Dedifferentiated amniotic fluid mesenchymal stem cell (primary cell): Measurements from ENCODE around the gene WDR90.

Experiments used
- DNase-seq: peaks from one replicate; pipeline ENCODE4 v3.0.0-alpha.2; 2016; ENCODE audit errors: extremely low spot score

The WDR90 gene

DNA sequence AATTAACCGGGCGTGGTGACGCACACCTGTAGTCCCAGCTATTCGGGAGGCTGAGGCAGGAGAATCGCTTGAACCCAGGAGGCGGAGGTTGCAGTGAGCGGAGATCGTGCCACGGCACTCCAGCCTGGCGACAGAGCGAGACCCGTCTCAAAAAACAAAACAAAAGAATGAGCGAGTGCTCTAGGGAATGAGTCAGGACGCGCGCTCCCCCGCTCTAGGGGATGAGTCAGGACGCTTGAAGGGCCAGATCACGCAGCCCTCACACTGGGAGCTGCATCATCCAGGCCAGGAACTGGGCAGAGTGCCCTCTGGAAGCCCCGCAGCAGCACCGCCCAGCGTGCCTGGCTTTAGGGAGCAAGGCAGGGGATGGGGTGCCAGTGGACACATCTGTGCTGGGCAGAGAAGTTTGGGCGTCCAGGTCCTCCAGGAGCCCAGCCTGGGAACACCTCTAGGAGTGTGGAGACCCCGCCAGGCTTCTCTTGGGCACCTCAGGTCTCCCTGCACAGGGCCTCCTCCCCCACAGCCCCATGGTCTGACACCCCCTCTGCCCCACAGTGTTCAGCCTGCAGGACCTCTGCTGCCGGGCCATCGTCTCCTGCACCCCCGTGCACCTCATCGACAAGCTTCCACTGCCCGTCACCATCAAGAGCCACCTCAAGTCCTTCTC is 22.2 kb upstream of the WDR90 start:
- peak; percentile 95 for DNase-seq

GRCh38 chr16:627454-628239 is 21.5 kb upstream of the WDR90 start:
- DNase-seq = no peak

DNA sequence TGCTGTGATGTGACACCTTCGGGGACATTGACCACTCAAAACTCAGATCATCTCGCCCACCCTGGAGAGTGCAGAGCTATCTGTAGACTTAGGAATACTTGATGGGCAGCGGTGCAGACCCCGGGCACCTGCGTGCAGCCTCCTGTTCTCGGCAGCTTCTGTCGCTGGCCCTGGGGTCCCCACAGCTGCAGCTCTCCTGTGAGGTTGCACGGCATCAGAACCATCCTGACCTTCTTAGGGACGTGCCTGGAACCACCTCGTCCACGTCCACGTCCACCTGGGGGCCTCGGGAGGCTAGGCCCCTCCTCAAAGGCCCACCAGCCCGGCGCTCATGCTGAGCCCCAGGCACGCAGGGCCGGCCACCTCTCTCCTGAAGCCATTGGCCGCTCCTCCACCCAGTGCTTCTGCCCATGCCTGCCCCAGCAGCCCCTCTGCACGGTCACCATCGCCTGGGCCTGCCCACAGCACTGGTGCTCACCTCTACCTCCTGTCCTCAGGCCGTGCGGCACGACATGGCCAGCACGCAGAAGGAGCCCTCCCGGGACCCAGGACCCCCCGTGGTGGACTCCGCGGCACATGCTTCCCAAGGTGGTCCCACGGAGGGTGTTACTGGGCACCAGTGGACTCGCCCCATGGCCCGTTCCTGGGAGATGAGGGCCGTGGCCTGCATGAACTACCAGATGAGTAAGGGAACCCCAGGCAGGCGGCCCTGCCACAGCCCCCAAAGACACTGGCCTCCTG is 20.7 kb upstream of the WDR90 start:
- DNase-seq = no peak

DNA sequence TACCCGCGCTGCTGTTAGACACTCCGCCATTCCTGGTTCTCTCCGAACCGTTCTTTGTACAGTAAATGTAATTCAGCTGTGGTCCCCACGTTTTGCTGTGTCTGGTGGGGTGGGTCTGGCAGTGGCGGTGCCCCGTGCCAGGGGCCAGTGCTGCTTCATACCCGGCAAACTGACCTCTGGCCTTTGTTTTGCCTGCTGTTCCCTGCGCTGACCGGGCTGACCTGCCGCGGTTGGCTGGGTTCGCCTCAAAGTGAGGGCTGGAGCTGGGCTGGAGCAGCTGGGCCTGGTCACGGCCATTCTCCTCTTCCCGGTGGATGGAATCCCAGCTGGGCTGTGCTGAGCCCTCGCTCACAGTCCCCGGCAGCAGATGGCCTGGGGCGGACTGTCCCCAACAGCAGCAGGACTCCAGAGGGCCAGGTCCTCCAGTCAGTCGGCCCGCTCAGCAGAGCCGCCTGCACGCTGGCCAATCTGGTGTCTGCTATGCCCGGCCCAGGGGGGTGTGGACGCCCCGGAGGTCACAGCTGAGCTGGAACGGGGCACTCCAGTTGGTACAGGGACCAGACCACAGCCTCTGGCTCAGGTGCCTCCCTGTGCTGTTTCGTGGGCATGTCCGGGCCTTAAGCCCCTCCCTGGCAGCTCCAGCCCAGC is 19.9 kb upstream of the WDR90 start:
- no peak for DNase-seq

GRCh38 chr16:629833-630248 is 19.3 kb upstream of the WDR90 start:
- DNase-seq = no peak

GRCh38 chr16:630249-630814 is 18.8 kb upstream of the WDR90 start:
- no peak for DNase-seq

DNA sequence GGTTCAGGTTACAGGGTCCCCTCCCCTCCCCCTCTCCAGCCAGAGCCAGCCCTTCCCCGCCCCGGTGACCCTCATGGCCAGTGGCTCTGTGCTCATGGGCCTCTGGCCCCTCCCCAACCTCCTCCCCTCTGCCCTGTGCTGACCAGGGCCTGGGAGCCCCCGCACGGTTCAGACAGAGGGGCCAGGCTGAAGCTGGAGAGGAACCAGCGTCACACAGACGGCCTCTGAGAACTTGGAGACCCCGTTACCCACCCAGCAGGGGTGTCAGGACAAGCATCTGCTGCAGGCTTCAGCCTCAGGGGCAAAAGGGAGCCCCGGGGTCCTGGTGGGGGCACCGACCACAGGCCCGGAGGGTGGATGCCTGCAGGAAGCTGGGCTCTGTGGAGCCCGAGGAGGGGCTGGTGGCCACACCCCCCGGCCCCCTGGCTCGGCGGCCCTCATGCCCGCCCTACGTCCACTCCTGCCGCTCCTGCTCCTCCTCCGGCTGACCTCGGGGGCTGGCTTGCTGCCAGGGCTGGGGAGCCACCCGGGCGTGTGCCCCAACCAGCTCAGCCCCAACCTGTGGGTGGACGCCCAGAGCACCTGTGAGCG is 18.3 kb upstream of the WDR90 start, which contains the start of gene WFIKKN1:
WFIKKN1 (plus strand) TSS at position 171 of the 591 bp plus-strand sequence; CDS start at position 440, 269 bp downstream.
- DNase-seq = no peak

GRCh38 chr16:631808-632358 is 17.3 kb upstream of the WDR90 start:
- no peak for DNase-seq

- no peak for DNase-seq
Observed at GRCh38 chr16:632486-633335, 16.5 kb upstream of the WDR90 start.

DNA sequence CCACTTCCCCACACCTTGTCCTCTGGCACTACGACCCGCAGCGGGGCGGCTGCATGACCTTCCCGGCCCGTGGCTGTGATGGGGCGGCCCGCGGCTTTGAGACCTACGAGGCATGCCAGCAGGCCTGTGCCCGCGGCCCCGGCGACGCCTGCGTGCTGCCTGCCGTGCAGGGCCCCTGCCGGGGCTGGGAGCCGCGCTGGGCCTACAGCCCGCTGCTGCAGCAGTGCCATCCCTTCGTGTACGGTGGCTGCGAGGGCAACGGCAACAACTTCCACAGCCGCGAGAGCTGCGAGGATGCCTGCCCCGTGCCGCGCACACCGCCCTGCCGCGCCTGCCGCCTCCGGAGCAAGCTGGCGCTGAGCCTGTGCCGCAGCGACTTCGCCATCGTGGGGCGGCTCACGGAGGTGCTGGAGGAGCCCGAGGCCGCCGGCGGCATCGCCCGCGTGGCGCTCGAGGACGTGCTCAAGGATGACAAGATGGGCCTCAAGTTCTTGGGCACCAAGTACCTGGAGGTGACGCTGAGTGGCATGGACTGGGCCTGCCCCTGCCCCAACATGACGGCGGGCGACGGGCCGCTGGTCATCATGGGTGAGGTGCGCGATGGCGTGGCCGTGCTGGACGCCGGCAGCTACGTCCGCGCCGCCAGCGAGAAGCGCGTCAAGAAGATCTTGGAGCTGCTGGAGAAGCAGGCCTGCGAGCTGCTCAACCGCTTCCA is 15.7 kb upstream of the WDR90 start:
- DNase-seq = no peak

- DNase-seq = no peak
Observed at GRCh38 chr16:634051-634670, 15.0 kb upstream of the WDR90 start.

- DNase-seq = no peak
Observed at GRCh38 chr16:634996-635395, 14.2 kb upstream of the WDR90 start.

DNA sequence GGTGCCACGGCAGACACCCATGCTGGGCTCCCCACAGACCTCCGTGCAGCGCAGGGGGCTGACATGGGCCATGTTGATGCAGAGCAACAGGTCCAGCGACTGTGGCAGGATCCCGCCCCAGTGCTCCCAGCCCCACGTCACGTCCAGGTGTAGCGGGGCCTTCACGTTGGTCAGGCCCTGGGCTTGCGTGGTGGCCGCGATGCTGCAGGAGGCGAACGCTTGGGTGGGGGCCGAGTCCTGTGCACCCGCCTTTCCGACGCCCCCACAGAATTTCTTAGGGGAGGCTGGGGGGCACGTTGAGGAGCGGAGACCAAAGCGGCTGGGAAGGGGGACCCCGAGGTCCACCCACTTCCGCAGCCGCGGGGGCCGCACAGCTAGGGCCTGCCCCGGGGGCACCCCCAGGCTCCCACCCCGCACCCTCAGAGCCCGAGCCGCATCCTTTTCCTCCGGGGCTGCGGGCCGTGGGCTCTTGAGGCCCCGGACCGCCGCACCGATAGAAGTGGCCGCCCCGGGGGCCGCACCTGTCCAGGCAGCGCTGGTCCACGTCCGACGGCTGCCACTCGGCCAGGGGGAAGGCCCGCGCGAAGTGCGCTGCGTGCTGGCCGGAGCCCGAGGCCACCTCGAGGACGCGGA is 13.5 kb upstream of the WDR90 start:
- no peak for DNase-seq

- peak; percentile 93 for DNase-seq
Observed at GRCh38 chr16:636206-637080, 12.7 kb upstream of the WDR90 start, which contains the start of gene METTL26. Gene METTL26, minus strand, starts transcription at chr16:636305. Its CDS starts 15 bp downstream, at chr16:636290.

GRCh38 chr16:637081-638018 is 11.8 kb upstream of the WDR90 start:
- DNase-seq = no peak

DNA sequence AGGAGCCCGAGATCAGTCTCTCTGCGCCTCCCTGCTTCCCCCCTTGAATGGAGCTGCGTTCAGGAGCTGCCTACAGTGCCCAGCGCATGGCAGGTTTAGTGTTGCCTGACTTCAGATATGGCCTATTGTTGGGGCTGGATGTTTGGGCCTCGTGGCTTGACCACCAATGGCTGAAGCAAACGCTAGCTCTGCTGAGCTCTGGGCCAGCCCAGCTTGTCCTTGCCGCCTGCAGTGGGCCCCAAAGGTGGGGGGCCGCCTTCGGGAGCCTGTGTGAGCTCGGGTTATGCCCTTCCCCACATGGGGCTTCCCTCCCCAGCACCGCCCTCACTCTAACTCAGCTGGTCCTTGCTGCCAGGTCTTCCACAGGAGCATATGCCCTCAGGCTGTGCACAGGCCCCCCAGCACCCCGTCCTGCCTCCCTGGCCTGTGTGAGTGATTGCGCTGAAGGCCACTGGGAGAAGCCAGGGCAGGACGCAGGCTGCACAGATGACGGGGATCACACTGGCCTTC is 11.1 kb upstream of the WDR90 start:
- no peak for DNase-seq
